ENCODE results near the gene TMEM198. TPM values are rescaled to one million over a fixed set of nuclear protein-coding genes. Genes with fewer than 3 reads are reported as not detected.

Gene TMEM198
- total RNA-seq, 1 experiment from 2014 or later, result 2.3 TPM

DNA sequence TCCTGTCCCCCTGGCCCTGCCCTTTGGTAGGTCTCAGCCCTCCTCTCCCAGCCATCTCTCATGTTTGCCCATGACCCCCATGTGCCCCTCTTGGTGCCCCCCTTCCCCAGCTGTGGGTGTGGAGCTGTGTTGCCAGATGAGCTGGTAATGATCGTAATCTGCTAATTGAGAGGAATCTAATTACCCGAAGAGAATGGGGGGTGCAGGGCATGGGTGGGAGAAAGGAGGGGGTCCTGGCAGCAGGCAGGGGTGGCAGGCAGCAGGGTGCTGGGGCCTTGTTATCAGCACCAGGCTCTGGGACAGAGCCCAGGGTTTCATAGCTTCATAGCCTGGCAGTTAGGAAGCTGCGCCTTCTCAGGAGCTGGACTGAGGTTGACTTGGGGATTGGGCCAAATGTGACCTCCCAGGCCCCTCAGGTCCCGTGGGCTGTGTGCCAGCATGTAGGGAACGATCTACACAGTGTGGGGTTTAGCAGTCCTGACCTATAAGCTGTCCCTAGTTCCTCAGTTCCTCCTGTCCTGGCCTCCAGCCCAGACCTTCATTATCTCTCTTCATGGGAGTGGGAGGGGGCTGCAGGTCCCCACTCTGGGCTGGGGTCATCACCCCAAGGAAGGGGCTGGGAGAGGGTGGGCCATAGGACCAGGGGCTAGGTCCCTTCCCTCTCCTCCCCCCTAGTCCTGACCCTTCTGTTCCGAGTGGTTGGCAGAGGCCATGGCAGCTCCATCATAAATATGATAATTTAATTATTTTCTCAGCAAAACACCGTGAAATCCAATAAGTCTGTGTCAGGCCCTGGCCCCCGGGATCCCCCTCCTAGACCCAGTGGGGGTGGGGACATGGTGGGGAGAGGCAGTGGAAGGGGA is 36.0 kb upstream of the TMEM198 start:
- DNase-seq (ENCODE audit: low read depth, low spot score) (no peak), ATAC-seq (no peak)
- intact Hi-C loops (cut with micrococcal nuclease; ENCODE audit: unreplicated experiment), result no loop called here
- Histone ChIP-seq H3K27ac (ENCODE audit: low read length) (no peak overlapping the region), H3K36me3 (ENCODE audit: control insufficient read depth, insufficient read depth, low read length) (no peaks in the 10 kb centered on the region), H3K4me1 (ENCODE audit: control insufficient read depth, insufficient read depth, low read length) (peaks cover 22% of the 10 kb centered on the region), H3K9me3 (ENCODE audit: control insufficient read depth, insufficient read depth, low read depth, low read length) (no peaks in the 10 kb centered on the region), H3K27me3 (ENCODE audit: control insufficient read depth, insufficient read depth, low read length) (no peaks in the 10 kb centered on the region; the same call in 1 of the 2 replicates), H3K4me3 (ENCODE audit: low read depth in 2 of 2, low read length in 2 of 2) (no peak overlapping the region)
- ChIA-PET CTCF (interaction anchor here (0.6 to 3.0 kb wide), 4 partner anchors 12 to 31 kb away, joined by 3 to 24 read pairs (median 4); a partner anchor contains a TSS), POLR2A (interaction anchor here (0.5 to 0.7 kb wide), 2 partner anchors 120 to 611 kb away, joined by 3 to 4 read pairs; no protein-coding TSS in a partner anchor)
- in situ Hi-C loops (cut with HindIII; ENCODE audit: low pct_unique_long_range_greater_than_20kb, low sequenced_read_pairs), result no loop called here
- TF ChIP-seq, protein P1, sequence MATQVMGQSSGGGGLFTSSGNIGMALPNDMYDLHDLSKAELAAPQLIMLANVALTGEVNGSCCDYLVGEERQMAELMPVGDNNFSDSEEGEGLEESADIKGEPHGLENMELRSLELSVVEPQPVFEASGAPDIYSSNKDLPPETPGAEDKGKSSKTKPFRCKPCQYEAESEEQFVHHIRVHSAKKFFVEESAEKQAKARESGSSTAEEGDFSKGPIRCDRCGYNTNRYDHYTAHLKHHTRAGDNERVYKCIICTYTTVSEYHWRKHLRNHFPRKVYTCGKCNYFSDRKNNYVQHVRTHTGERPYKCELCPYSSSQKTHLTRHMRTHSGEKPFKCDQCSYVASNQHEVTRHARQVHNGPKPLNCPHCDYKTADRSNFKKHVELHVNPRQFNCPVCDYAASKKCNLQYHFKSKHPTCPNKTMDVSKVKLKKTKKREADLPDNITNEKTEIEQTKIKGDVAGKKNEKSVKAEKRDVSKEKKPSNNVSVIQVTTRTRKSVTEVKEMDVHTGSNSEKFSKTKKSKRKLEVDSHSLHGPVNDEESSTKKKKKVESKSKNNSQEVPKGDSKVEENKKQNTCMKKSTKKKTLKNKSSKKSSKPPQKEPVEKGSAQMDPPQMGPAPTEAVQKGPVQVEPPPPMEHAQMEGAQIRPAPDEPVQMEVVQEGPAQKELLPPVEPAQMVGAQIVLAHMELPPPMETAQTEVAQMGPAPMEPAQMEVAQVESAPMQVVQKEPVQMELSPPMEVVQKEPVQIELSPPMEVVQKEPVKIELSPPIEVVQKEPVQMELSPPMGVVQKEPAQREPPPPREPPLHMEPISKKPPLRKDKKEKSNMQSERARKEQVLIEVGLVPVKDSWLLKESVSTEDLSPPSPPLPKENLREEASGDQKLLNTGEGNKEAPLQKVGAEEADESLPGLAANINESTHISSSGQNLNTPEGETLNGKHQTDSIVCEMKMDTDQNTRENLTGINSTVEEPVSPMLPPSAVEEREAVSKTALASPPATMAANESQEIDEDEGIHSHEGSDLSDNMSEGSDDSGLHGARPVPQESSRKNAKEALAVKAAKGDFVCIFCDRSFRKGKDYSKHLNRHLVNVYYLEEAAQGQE (IDR thresholded peaks at IDR 0.05; ENCODE audit: insufficient read depth in 1 of 2, low read depth in 2 of 2, low read length in 1 of 2), result peak; percentile 72 to 77; a peak in 3 of 4 replicates
- TF ChIP-seq SIN3A (IDR thresholded peaks at IDR 0.05; ENCODE audit: borderline replicate concordance, insufficient read depth, low read depth, low read length), result no peak
- no TSS peak for BruUV-seq (replicated peaks)

DNA sequence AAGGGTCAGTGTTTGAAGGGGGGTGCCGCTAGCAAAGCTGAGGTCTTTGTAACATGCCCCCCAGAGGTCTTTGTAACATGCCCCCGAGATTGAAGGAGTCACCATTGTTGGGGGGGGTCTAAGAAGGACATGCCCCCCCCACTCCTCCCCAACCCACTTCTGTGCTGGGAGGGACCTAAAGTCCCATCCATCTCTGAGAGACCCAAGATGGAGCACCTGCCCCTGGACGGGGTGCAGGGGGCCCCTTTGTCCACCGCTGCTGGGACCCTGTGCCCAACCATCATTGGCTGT is 35.4 kb upstream of the TMEM198 start:
- Histone ChIP-seq H3K4me3 (ENCODE audit: low read depth in 2 of 2, low read length in 2 of 2) (no peak overlapping the region), H3K27ac (ENCODE audit: low read length) (no peak overlapping the region), H3K9me3 (ENCODE audit: control insufficient read depth, insufficient read depth, low read depth, low read length) (no peaks in the 10 kb centered on the region), H3K27me3 (ENCODE audit: control insufficient read depth, insufficient read depth, low read length) (no peaks in the 10 kb centered on the region; the same call in 1 of the 2 replicates), H3K4me1 (ENCODE audit: control insufficient read depth, insufficient read depth, low read length) (peaks cover 22% of the 10 kb centered on the region), H3K36me3 (ENCODE audit: control insufficient read depth, insufficient read depth, low read length) (no peaks in the 10 kb centered on the region)
- ChIA-PET CTCF (interaction anchor here (1.4 to 3.0 kb wide), 2 partner anchors 13 to 22 kb away, joined by 4 to 24 read pairs; a partner anchor contains a TSS), POLR2A (no interaction called here)
- intact Hi-C loops (cut with micrococcal nuclease; ENCODE audit: unreplicated experiment), result no loop called here
- DNase-seq (ENCODE audit: low read depth, low spot score), result no peak
- ATAC-seq, result no peak
- in situ Hi-C loops (cut with HindIII; ENCODE audit: low pct_unique_long_range_greater_than_20kb, low sequenced_read_pairs), result no loop called here
- no TSS peak for BruUV-seq (replicated peaks)
- no peak for TF ChIP-seq TCF7L2 (IDR thresholded peaks at IDR 0.05; ENCODE audit: low read depth, low read length)
- TF ChIP-seq POLR2AphosphoS5 (IDR thresholded peaks at IDR 0.05; ENCODE audit: low read depth, low read length), result no peak
- TF ChIP-seq CTCF (IDR thresholded peaks at IDR 0.05), result no peak
